Kidney (tissue), 14 donors: ENCODE results near the gene ADI1. TPM values are rescaled to one million over a fixed set of nuclear protein-coding genes. Genes with fewer than 3 reads are reported as not detected.

ENCODE experiments used
- DNase-seq, 5 donors: peaks; one replicate each; pipeline ENCODE4 v3.0.0-alpha.2; 2013 to 2020
- FAIRE-seq: peaks from 2 replicates; lab custom pipeline; 2012; peaks lifted over from hg19 to GRCh38; lab: Jason Lieb, UNC
- H3K27ac ChIP-seq, 2 donors: one replicate each; pipeline ENCODE4 v1.7.0; 2013; ENCODE audit warnings: low read depth in 2 of 2, low read length in 2 of 2, inconsistent platforms in 1 of 2
- H3K27me3 ChIP-seq: one replicate; pipeline ENCODE4 v1.7.1; 2013; ENCODE audit warnings: low read length, inconsistent platforms; ENCODE audit not compliant: control insufficient read depth, insufficient read depth
- H3K36me3 ChIP-seq, 3 donors: one replicate each; pipeline versions ENCODE4 v1.7.0 to v1.7.1; 2013; ENCODE audit warnings: low read length in 3 of 3, control low read depth in 1 of 3, inconsistent platforms in 1 of 3; ENCODE audit not compliant: insufficient read depth in 3 of 3, control insufficient read depth in 2 of 3
- H3K4me1 ChIP-seq, 3 donors: one replicate each; pipeline versions ENCODE4 v1.7.0 to v1.7.1; 2013; ENCODE audit warnings: low read length in 3 of 3, inconsistent platforms in 1 of 3, low read depth in 1 of 3; ENCODE audit not compliant: control insufficient read depth in 2 of 3, insufficient read depth in 2 of 3
- H3K4me3 ChIP-seq, 3 donors: one replicate each; pipeline versions ENCODE4 v1.7.0 to v1.8.1; 2013; ENCODE audit warnings: low read length in 3 of 3, control low read depth in 1 of 3, inconsistent platforms in 1 of 3
- H3K9ac ChIP-seq, 3 donors: one replicate each; pipeline versions ENCODE4 v1.7.0 to v1.7.1; 2013; ENCODE audit warnings: low read length in 3 of 3, control low read depth in 1 of 3, inconsistent platforms in 1 of 3
- H3K9me3 ChIP-seq, 3 donors: one replicate each; pipeline versions ENCODE4 v1.7.0 to v1.7.1; 2013; ENCODE audit warnings: low read length in 3 of 3, control low read depth in 1 of 3, inconsistent platforms in 1 of 3; ENCODE audit not compliant: control insufficient read depth in 2 of 3, insufficient read depth in 1 of 3
- intact Hi-C: fragments of 100-400 bp; cut with DNase I; formaldehyde crosslinking; loops from one replicate; pipeline ENCODE4 v1.11.1; 2022
- polyA plus RNA-seq: library from polyadenylated mRNA; stranded (reverse); fragments of 350-450 nt; fragmentation: Illumina TruSeq; extraction: RNeasy Lipid Tissue Mini Kit (QIAGEN cat#74804); gene quantifications from one replicate; pipeline ENCODE4 v1.2.3, GENCODE V29; 2014; ENCODE audit warnings: low read depth, low replicate concordance; ENCODE audit not compliant: insufficient read depth
- total RNA-seq: library from RNA; stranded (reverse); fragmentation: NEBNext Ultra II Directional; extraction: Animal tissue kit (Norgen Biotek cat#: 25700); gene quantifications from one replicate; pipeline ENCODE4 v1.2.1, GENCODE V29; 2021
- TF ChIP-seq, protein P1 (sequence below): IDR thresholded peaks from 3 replicates; pipeline ENCODE4 v1.5.1; 2012; ENCODE audit warnings: mild to moderate bottlenecking, moderate library complexity, borderline replicate concordance; ENCODE audit not compliant: insufficient read depth; ENCODE audit errors: extremely low read depth
- donor health status: control.
- donor health status: control.
- donor health status: control.
- donor health status: control.
- donor health status: control.
- donor health status: DM: yes; HTN: yes; CAD: no.
- donor health status: Normal renal cell carcinoma (clear cell type).

ADI1 gene
- total and polyA plus RNA-seq, 2 donors from 2014 or later, result 74.0 to 236 TPM

DNA sequence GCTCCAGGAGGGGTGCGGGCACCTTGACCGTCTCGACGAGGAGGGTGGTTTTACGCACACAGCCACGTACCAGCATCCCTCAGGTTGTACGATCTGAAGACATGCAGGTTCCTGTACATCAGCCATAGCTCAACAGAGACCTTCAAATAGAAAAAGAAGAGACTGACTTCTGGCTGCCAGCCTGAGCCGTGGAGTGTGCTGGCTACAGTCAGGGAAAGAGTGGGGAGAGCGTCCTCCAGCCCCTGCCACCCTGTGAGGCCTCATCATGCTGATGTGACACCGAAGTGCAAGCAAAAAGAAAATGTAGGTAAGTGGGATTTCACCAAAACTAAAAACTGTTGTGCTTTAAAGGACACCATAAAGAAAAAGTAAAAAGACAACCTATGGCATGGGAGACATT, 47.0 kb downstream of the ADI1 start:
- Histone ChIP-seq H3K4me3 (no peak overlapping the region), H3K36me3 (peaks cover 0 to 39% (median 26%) of the 10 kb centered on the region in 3 donors), H3K27me3 (no peaks in the 10 kb centered on the region), H3K9ac (no peak overlapping the region), H3K9me3 (no peaks in the 10 kb centered on the region), H3K4me1 (peaks cover 0 to 5% (median 0%) of the 10 kb centered on the region in 3 donors), H3K27ac (peak overlapping the region in 1 of 2 donors; percentile 41)
- TF ChIP-seq, protein P1, sequence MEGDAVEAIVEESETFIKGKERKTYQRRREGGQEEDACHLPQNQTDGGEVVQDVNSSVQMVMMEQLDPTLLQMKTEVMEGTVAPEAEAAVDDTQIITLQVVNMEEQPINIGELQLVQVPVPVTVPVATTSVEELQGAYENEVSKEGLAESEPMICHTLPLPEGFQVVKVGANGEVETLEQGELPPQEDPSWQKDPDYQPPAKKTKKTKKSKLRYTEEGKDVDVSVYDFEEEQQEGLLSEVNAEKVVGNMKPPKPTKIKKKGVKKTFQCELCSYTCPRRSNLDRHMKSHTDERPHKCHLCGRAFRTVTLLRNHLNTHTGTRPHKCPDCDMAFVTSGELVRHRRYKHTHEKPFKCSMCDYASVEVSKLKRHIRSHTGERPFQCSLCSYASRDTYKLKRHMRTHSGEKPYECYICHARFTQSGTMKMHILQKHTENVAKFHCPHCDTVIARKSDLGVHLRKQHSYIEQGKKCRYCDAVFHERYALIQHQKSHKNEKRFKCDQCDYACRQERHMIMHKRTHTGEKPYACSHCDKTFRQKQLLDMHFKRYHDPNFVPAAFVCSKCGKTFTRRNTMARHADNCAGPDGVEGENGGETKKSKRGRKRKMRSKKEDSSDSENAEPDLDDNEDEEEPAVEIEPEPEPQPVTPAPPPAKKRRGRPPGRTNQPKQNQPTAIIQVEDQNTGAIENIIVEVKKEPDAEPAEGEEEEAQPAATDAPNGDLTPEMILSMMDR, result no peak
- no peak for DNase-seq
- FAIRE-seq, result no peak
- intact Hi-C loops, result no loop called here

DNA sequence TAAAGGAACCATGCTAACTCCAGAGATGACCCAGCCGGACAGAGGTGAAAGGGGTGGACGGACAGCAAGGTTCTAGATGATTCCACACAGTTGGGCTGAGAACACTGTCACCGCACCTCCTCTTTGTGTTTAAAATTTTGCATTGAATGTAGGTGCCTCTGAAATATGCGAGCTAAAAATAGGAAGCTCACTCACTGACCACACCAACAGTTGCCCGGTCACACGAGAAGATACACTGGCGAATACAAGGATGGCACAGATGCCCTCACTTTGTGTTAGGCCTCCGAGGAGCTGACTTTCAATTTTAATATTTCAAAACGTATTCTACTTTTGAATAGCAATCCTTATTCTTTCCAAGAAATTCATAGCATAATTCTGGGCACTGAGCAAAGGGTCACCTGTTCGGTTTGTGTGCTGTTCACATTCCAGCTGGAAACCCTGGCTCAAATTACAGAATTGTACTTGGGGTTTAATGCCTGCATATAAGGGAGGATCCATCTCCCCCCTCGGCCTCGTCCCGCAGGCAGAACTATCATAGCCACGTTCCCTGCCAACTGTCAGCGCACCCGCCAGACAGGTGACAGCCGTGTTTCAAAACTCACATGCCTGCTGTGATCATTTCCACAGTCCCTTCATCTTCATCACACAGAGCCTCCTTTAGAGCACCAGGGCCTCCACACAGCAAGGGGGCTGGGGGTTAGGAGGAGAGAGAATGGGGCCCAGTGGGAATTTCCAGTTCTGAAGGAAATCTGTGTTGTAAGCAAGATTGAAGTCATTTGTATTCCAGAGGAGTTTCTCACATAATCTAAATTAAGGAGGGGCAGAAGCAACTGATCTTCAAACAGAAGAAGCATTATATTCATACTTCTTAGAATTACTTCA, 48.2 kb downstream of the ADI1 start:
- peaks cover 0 to 48% (median 30%) of the 10 kb centered on the region in 3 donors for H3K36me3 ChIP-seq
- intact Hi-C loops, result no loop called here
- H3K9ac ChIP-seq, result no peak overlapping the region
- peaks cover 0 to 5% (median 0%) of the 10 kb centered on the region in 3 donors for H3K4me1 ChIP-seq
- no peak overlapping the region for H3K4me3 ChIP-seq
- no peaks in the 10 kb centered on the region for H3K27me3 ChIP-seq
- FAIRE-seq (no peak), DNase-seq (no peak)
- TF ChIP-seq, protein P1, result no peak
- peak overlapping the region in 1 of 2 donors; percentile 41 for H3K27ac ChIP-seq
- H3K9me3 ChIP-seq, result no peaks in the 10 kb centered on the region

DNA sequence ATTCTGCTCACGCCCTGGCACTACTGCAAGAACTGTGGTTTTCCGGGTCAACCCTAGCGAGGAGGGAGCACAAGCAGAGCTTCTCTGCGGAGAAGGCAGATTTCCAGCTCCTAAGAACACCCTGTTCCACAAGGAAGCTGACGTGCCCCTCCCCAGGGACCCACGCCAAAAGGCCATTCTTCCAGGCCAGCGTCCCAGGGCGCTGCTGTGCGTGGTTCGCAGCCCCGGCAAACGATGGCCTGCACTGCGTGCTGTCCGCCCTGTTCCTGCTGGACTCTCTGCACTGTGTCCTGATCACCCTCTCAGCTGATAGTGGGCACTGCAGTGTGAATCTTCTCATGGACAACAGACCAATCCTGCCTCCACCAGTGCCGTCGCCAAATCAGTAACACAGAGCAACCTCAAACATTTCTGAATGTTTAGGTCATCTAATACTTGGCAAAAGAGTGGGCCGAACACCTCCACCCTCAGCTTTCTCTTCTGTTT, 49.1 kb downstream of the ADI1 start:
- FAIRE-seq, result no peak
- DNase-seq, result peak in 1 of 5 donors; percentile 85
- H3K9me3 ChIP-seq, result no peaks in the 10 kb centered on the region
- TF ChIP-seq, protein P1, result no peak
- H3K27me3 ChIP-seq, result no peaks in the 10 kb centered on the region
- no peak overlapping the region for H3K9ac ChIP-seq
- H3K36me3 ChIP-seq, result peaks cover 0 to 56% (median 25%) of the 10 kb centered on the region in 3 donors
- H3K27ac ChIP-seq, result no peak overlapping the region
- H3K4me1 ChIP-seq, result peaks cover 0 to 5% (median 0%) of the 10 kb centered on the region in 3 donors
- no peak overlapping the region for H3K4me3 ChIP-seq
- intact Hi-C loops, result no loop called here
